GM06990 (cell line): Measurements from ENCODE around the gene PTCD1.

ENCODE experiments used
- DNase-seq: peaks from one replicate; pipeline ENCODE4 v3.0.0-alpha.2; 2011; ENCODE audit not compliant: insufficient read length; ENCODE audit errors: extremely low read depth
- H3K27me3 ChIP-seq: replicated peaks from 2 replicates; pipeline ENCODE4 v1.6.0; 2011; ENCODE audit warnings: low read length; ENCODE audit not compliant: control insufficient read depth, insufficient read depth
- H3K36me3 ChIP-seq: 2 replicates; pipeline ENCODE4 v1.5.1; 2011; ENCODE audit warnings: low read length; ENCODE audit not compliant: control insufficient read depth, insufficient read depth
- H3K4me3 ChIP-seq: replicated peaks from 2 replicates; pipeline ENCODE4 v1.5.1; 2011; ENCODE audit warnings: low read depth, mild to moderate bottlenecking, control low read depth, low read length
- TF ChIP-seq, protein P1 (sequence below): IDR thresholded peaks from 2 replicates; pipeline ENCODE4 v1.5.1; 2011; ENCODE audit warnings: low read length, control low read depth, mild to moderate bottlenecking, inconsistent platforms; ENCODE audit not compliant: insufficient read depth, poor library complexity, severe bottlenecking

Gene PTCD1

DNA sequence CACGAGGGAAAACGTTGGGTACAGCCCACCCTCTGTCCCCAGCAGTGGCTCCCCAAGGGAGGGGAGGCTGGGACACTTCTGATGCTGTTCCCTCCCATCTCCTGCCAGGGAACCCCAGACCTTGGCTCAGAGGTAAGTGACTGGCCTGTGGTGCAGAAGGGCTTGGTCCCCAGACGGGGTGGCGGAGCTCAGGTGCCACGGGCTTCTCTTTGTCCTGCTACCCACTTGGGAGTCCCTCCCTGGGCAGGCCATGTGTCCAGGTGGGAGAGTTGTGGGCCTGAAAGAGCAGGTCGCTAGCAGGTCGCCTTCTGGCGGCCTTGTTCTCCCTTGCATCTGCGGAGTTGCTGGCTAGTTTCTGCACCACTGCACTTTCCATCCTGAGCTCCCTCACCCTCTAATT lies 17.3 kb upstream of the PTCD1 start:
- no peak overlapping the region for H3K4me3 ChIP-seq
- no peak for DNase-seq
- TF ChIP-seq, protein P1, sequence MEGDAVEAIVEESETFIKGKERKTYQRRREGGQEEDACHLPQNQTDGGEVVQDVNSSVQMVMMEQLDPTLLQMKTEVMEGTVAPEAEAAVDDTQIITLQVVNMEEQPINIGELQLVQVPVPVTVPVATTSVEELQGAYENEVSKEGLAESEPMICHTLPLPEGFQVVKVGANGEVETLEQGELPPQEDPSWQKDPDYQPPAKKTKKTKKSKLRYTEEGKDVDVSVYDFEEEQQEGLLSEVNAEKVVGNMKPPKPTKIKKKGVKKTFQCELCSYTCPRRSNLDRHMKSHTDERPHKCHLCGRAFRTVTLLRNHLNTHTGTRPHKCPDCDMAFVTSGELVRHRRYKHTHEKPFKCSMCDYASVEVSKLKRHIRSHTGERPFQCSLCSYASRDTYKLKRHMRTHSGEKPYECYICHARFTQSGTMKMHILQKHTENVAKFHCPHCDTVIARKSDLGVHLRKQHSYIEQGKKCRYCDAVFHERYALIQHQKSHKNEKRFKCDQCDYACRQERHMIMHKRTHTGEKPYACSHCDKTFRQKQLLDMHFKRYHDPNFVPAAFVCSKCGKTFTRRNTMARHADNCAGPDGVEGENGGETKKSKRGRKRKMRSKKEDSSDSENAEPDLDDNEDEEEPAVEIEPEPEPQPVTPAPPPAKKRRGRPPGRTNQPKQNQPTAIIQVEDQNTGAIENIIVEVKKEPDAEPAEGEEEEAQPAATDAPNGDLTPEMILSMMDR: no peak

DNA sequence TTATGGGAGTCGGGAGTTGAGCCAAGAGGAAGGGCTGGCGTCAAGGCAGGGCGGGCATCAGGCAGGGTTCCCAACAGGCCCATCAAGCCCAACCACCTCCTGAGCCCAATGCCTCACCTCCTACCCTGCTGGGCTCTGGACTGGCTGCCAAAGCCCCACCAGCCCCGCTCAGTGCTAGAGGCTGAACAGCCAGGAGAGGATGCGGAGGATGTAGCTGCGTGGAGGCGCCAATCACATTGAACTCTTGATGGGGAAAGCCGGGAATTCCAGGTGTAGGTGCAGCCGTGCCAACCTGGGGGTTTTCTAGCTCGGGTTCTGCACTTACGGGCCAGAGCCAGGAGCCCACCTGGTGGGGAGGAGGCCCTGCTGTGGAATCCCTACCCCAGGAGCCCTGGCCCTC lies 14.5 kb upstream of the PTCD1 start:
- DNase-seq: no peak
- TF ChIP-seq, protein P1: no peak
- H3K36me3 ChIP-seq: peaks cover 61% of the 10 kb centered on the region
- H3K4me3 ChIP-seq: no peak overlapping the region
- no peaks in the 10 kb centered on the region for H3K27me3 ChIP-seq

More for the DNA sequence above, 17.3 kb upstream of the PTCD1 start:
- peaks cover 50% of the 10 kb centered on the region for H3K36me3 ChIP-seq
- H3K27me3 ChIP-seq: no peaks in the 10 kb centered on the region

DNA sequence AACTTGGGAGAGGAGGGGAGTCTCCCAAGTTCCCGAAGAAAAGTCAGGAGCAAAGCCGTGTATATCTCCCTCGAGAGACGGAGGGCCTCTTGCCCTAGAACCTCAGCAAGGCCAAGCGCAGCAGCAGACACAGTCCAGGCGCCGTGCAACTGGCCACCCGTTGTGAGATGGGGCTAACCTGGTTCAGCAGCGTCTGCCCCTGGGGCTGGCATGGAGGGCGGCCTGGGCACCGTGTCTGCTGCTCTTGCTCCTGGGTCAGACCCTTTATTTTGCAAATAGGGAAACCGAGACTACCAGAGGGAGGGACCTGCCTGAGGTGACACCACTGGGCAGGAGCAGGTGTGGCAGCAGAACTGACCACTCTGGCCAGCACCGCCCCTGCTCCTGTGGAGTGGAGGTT lies 13.9 kb upstream of the PTCD1 start:
- TF ChIP-seq, protein P1: no peak
- H3K27me3 ChIP-seq: no peaks in the 10 kb centered on the region
- H3K36me3 ChIP-seq: peaks cover 65% of the 10 kb centered on the region
- DNase-seq: no peak
- no peak overlapping the region for H3K4me3 ChIP-seq

DNA sequence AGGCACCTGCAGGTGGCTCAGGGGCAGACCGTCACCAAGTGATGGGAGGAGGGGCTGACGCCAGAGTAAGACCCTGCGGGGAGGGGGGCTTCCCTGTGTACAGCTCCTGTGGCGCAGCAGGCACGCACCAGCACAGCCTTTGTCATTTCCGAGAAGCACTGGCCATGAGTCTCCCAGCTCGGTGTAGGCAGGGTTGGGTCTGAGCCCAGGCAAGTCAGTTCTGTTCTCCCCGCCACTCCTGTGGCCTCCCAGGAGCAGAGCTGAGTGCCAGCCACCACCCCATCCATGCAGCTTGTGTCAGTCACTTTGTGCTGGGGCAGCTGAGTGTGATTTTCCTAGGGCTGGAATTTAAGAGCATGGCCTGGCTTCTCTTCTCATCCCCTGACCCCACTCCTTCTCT lies 13.3 kb upstream of the PTCD1 start:
- no peak overlapping the region for H3K4me3 ChIP-seq
- peaks cover 61% of the 10 kb centered on the region for H3K36me3 ChIP-seq
- no peaks in the 10 kb centered on the region for H3K27me3 ChIP-seq
- no peak for DNase-seq
- TF ChIP-seq, protein P1: no peak

DNA sequence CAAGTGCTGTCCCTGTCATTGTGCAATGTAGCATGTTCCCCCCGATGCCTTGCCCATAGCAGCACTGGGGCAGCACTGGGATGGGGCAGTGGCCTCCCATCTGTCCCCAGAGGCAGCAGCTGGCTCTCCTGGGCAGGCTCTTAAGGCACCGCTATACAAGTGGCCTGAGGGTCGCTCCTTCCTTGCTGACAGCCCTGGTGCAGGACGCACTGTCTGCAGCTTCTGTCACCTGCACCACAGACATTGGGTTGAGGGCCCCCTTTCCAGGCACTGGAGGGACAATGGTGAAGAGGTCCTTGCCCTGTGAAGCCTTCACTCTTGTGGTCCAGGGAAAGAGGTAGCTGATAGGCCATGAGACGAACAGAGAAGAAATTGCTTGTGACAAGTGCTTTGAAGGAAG lies 10.7 kb upstream of the PTCD1 start:
- TF ChIP-seq, protein P1: no peak
- no peak for DNase-seq
- Histone ChIP-seq H3K27me3 (no peaks in the 10 kb centered on the region), H3K36me3 (peaks cover 50% of the 10 kb centered on the region), H3K4me3 (no peak overlapping the region)

DNA sequence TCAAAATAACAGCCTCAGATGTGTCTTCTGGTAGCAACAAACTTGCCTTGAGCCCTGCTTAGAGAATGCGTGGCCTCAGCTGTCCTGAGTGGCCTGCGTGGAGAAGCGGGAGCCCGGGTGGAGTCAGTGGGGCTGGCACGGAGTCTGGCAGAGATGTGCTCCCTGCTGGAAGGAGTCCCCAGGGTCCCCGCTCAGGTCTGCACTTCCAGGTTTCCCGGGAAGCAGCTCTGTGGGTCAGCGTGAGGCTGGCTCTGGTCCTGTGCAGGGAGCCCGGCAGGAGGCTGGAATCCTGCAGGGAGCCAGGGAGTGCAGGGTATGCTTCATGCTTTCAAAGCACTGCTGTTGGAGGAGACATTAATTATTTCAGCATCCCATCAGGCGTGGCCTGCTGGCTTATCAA lies 10.3 kb upstream of the PTCD1 start:
- no peak for DNase-seq
- Histone ChIP-seq H3K36me3 (peaks cover 47% of the 10 kb centered on the region), H3K4me3 (no peak overlapping the region), H3K27me3 (no peaks in the 10 kb centered on the region)
- TF ChIP-seq, protein P1: no peak
